HEK293 (cell line): ENCODE results near the gene XDH.

ENCODE experiments used
- CTCF ChIA-PET: fragments of 350-600 bp; formaldehyde crosslinking; extraction: SDS; loops from one replicate; lab custom pipeline; 2021; ENCODE audit warnings: antibody characterized with exemption; lab: Yijun Ruan, JAX
- POLR2A ChIA-PET: fragments of 300-600 bp; formaldehyde crosslinking; extraction: SDS; loops from one replicate; lab custom pipeline; 2020; ENCODE audit warnings: antibody characterized with exemption, inconsistent platforms; lab: Yijun Ruan, JAX
- H3K27ac ChIP-seq: fragments of 200-500 bp; sonication (Bioruptor generic); 2 replicates; pipeline ENCODE4 v1.5.1; 2014; ENCODE audit warnings: low read depth, low read length, control low read depth, inconsistent platforms; ENCODE audit errors: extremely low read depth
- H3K36me3 ChIP-seq, 2 experiments: fragments of 200-500 bp in 1 of 2; sonication (Bioruptor generic) in 1 of 2; 1 replicate in 1 of 2; 2 replicates in 1 of 2; pipeline ENCODE4 v1.5.1; 2014 to 2017; ENCODE audit warnings: inconsistent platforms in 2 of 2, low read length in 2 of 2; ENCODE audit not compliant: control insufficient read depth in 2 of 2, insufficient read depth in 1 of 2
- H3K4me1 ChIP-seq: fragments of 200-500 bp; sonication (Bioruptor generic); 2 replicates; pipeline ENCODE4 v1.5.1; 2014; ENCODE audit warnings: mild to moderate bottlenecking, low read length, inconsistent platforms; ENCODE audit not compliant: control insufficient read depth, insufficient read depth
- H3K4me3 ChIP-seq: 2 replicates; pipeline ENCODE4 v1.5.1; 2011; ENCODE audit warnings: low read depth, mild to moderate bottlenecking, control low read depth, low read length, moderate library complexity
- H3K9me3 ChIP-seq: fragments of 200-500 bp; sonication (Bioruptor generic); 2 replicates; pipeline ENCODE4 v1.5.1; 2014; ENCODE audit warnings: low read depth, low read length, inconsistent platforms; ENCODE audit not compliant: control insufficient read depth, insufficient read depth
- FEZF1 ChIP-seq: fragments of 450-650 bp; formaldehyde crosslinking; IDR thresholded peaks from 2 replicates; pipeline ENCODE4 v1.5.1; 2016; ENCODE audit warnings: missing biosample characterization, missing genetic modification characterization
- GLIS1 ChIP-seq: fragments of 450-650 bp; formaldehyde crosslinking; IDR thresholded peaks from 2 replicates; pipeline ENCODE4 v1.5.1; 2016; ENCODE audit warnings: missing biosample characterization, missing genetic modification characterization
- HOXC10 ChIP-seq: sonication (generic); formaldehyde crosslinking; IDR thresholded peaks from 2 replicates; pipeline ENCODE4 v1.8.1; 2023; ENCODE audit warnings: mild to moderate bottlenecking, missing genetic modification reagents
- KLF8 ChIP-seq: fragments of 450-650 bp; formaldehyde crosslinking; IDR thresholded peaks from 2 replicates; pipeline ENCODE4 v1.5.1; 2016; ENCODE audit warnings: missing biosample characterization, missing genetic modification characterization
- PRDM2 ChIP-seq: fragments of 450-650 bp; formaldehyde crosslinking; IDR thresholded peaks from 2 replicates; pipeline ENCODE4 v1.5.1; 2016; ENCODE audit warnings: missing biosample characterization, missing genetic modification characterization, borderline replicate concordance
- TSHZ1 ChIP-seq: fragments of 450-650 bp; formaldehyde crosslinking; IDR thresholded peaks from 2 replicates; pipeline ENCODE4 v1.5.1; 2016; ENCODE audit warnings: missing biosample characterization, missing genetic modification characterization, borderline replicate concordance
- ZNF148 ChIP-seq: fragments of 450-650 bp; formaldehyde crosslinking; IDR thresholded peaks from 2 replicates; pipeline ENCODE4 v1.5.0; 2017; ENCODE audit warnings: missing biosample characterization, missing genetic modification characterization, borderline replicate concordance
- ZNF157 ChIP-seq: fragments of 450-650 bp; formaldehyde crosslinking; IDR thresholded peaks from 2 replicates; pipeline ENCODE4 v1.5.1; 2016; ENCODE audit warnings: missing biosample characterization, missing genetic modification characterization
- ZNF266 ChIP-seq: fragments of 450-650 bp; formaldehyde crosslinking; IDR thresholded peaks from 2 replicates; pipeline ENCODE4 v1.5.1; 2016; ENCODE audit warnings: missing biosample characterization, missing genetic modification characterization, low read depth
- ZNF391 ChIP-seq: fragments of 450-650 bp; formaldehyde crosslinking; IDR thresholded peaks from 2 replicates; pipeline ENCODE4 v1.5.1; 2016; ENCODE audit warnings: low read depth, missing biosample characterization, missing genetic modification characterization, borderline replicate concordance
- ZNF514 ChIP-seq: fragments of 450-650 bp; formaldehyde crosslinking; IDR thresholded peaks from 2 replicates; pipeline ENCODE4 v1.5.1; 2016; ENCODE audit warnings: missing biosample characterization, missing genetic modification characterization
- ZNF585B ChIP-seq: fragments of 450-650 bp; formaldehyde crosslinking; IDR thresholded peaks from 2 replicates; pipeline ENCODE4 v1.5.1; 2016; ENCODE audit warnings: missing biosample characterization, missing genetic modification characterization
- ZNF610 ChIP-seq: fragments of 450-650 bp; formaldehyde crosslinking; IDR thresholded peaks from 2 replicates; pipeline ENCODE4 v1.5.1; 2016; ENCODE audit warnings: missing biosample characterization, missing genetic modification characterization, borderline replicate concordance
- ZNF623 ChIP-seq: fragments of 450-650 bp; formaldehyde crosslinking; IDR thresholded peaks from 2 replicates; pipeline ENCODE4 v1.5.1; 2016; ENCODE audit warnings: missing biosample characterization, missing genetic modification characterization
- ZNF626 ChIP-seq: fragments of 450-650 bp; sonication (Bioruptor Pico); formaldehyde crosslinking; IDR thresholded peaks from 2 replicates; pipeline ENCODE4 v1.5.1; 2018; ENCODE audit warnings: missing biosample characterization, missing genetic modification characterization, inconsistent platforms
- ZNF654 ChIP-seq: fragments of 450-650 bp; formaldehyde crosslinking; IDR thresholded peaks from 2 replicates; pipeline ENCODE4 v1.5.1; 2016; ENCODE audit warnings: low read depth, missing biosample characterization, missing genetic modification characterization
- ZNF660 ChIP-seq: fragments of 450-650 bp; IDR thresholded peaks from 2 replicates; pipeline ENCODE4 v1.5.1; 2018; ENCODE audit warnings: missing biosample characterization, mild to moderate bottlenecking, missing genetic modification characterization
- ZNF670 ChIP-seq: fragments of 450-650 bp; formaldehyde crosslinking; IDR thresholded peaks from 2 replicates; pipeline ENCODE4 v1.5.1; 2016; ENCODE audit warnings: missing biosample characterization, missing genetic modification characterization, low read depth
- ZNF701 ChIP-seq: fragments of 450-650 bp; formaldehyde crosslinking; IDR thresholded peaks from 2 replicates; pipeline ENCODE4 v1.5.1; 2016; ENCODE audit warnings: missing biosample characterization, missing genetic modification characterization

The XDH gene

GRCh38 chr2:31388736-31389135 is 25.8 kb downstream of the XDH start:
- ChIA-PET POLR2A (no interaction called here), CTCF (no interaction called here)
- Histone ChIP-seq H3K27ac (no peak overlapping the region), H3K36me3 (no peaks in the 10 kb centered on the region), H3K4me3 (no peak overlapping the region), H3K4me1 (no peaks in the 10 kb centered on the region), H3K9me3 (no peaks in the 10 kb centered on the region)
- no peak for TF ChIP-seq ZNF670 (tag by site-specific recombination)

GRCh38 chr2:31387850-31388249 is 26.7 kb downstream of the XDH start:
- CTCF ChIA-PET = interaction anchor here (0.6 to 3.8 kb wide), 2 partner anchors 136 to 1041 kb away, joined by 3 to 15 read pairs; no protein-coding TSS in a partner anchor

More at GRCh38 chr2:31387850-31388249, 26.7 kb downstream of the XDH start:
- H3K9me3 ChIP-seq = no peaks in the 10 kb centered on the region
- TF ChIP-seq HOXC10 (CRISPR knock-in tag) (no peak), ZNF623 (tag by site-specific recombination) (no peak), ZNF654 (tag by site-specific recombination) (no peak), ZNF610 (tag by site-specific recombination) (no peak), GLIS1 (no peak), ZNF585B (tag by site-specific recombination) (no peak), ZNF660 (tag by site-specific recombination) (no peak), ZNF157 (tag by site-specific recombination) (no peak), ZNF514 (tag by site-specific recombination) (no peak), FEZF1 (no peak), KLF8 (tag by site-specific recombination) (no peak), ZNF391 (tag by site-specific recombination) (no peak), TSHZ1 (tag by site-specific recombination) (no peak), ZNF701 (tag by site-specific recombination) (no peak), ZNF266 (tag by site-specific recombination) (no peak), PRDM2 (tag by site-specific recombination) (no peak), ZNF626 (tag by site-specific recombination) (no peak), ZNF148 (tag by site-specific recombination) (no peak)
- POLR2A ChIA-PET = no interaction called here
- H3K4me1 ChIP-seq = no peaks in the 10 kb centered on the region
- H3K36me3 ChIP-seq = no peaks in the 10 kb centered on the region
- H3K27ac ChIP-seq = no peak overlapping the region
- no peak overlapping the region for H3K4me3 ChIP-seq
